Measurements from ENCODE around the gene SLC35B2.

GRCh38 chr6:44247338-44248302 lies 9.7 kb downstream of the SLC35B2 start:
- no peak for TF ChIP-seq CTCF (IDR thresholded peaks at IDR 0.05)
- TF ChIP-seq TCF7L2 (IDR thresholded peaks at IDR 0.05; ENCODE audit: low read depth, low read length), result no peak
- TF ChIP-seq SIN3A (IDR thresholded peaks at IDR 0.05; ENCODE audit: borderline replicate concordance, insufficient read depth, low read depth, low read length), result 0 out of 2 replicates have a peak, but pooled peaks have one; percentile 25
- TF ChIP-seq REST (IDR thresholded peaks at IDR 0.05; ENCODE audit: insufficient read depth in 1 of 2, low read depth in 2 of 2, low read length in 1 of 2), result no peak
- TF ChIP-seq POLR2AphosphoS5 (IDR thresholded peaks at IDR 0.05; ENCODE audit: low read depth, low read length), result no peak

Data from Panc1 (cell line).